B cell (primary cell): Measurements from ENCODE around the gene PNO1. TPM values are rescaled to one million over a fixed set of nuclear protein-coding genes. Genes with fewer than 3 reads are reported as not detected.

ENCODE experiments used
- ATAC-seq: fragments of 200-7000 bp; cut with Tn5 transposase; one replicate; pipeline ENCODE4 v1.10.0; 2021; ENCODE audit warnings: low read depth, mild to moderate bottlenecking, moderate number of reproducible peaks, moderate library complexity
- CTCF ChIA-PET: fragments of 350-600 bp; sonication (Branson Sonifier 250); formaldehyde crosslinking; loops from one replicate; lab custom pipeline; 2021; ENCODE audit warnings: antibody characterized with exemption, inconsistent platforms; lab: Charles Lee
- POLR2A ChIA-PET: fragments of 350-600 bp; sonication (Branson Sonifier 250); formaldehyde crosslinking; loops from one replicate; lab custom pipeline; 2021; ENCODE audit warnings: antibody characterized with exemption; lab: Charles Lee
- DNase-seq: peaks from one replicate; pipeline ENCODE4 v3.0.0; 2013
- H2AFZ ChIP-seq: 2 replicates; pipeline ENCODE4 v1.6.1; 2012; ENCODE audit warnings: mild to moderate bottlenecking, low read depth, low read length; ENCODE audit not compliant: insufficient read depth, poor library complexity, severe bottlenecking
- H3K27ac ChIP-seq, 2 donors: 1 replicate in 1 of 2; 2 replicates in 1 of 2; pipeline ENCODE4 v1.5.1; 2012 to 2013; ENCODE audit warnings: low read length in 2 of 2, mild to moderate bottlenecking in 2 of 2, moderate library complexity in 1 of 2
- H3K27me3 ChIP-seq, 4 experiments: fragments of 200-600 bp in 1 of 4; sonication (generic) in 1 of 4; replicated peaks in 1 of 4; 1 replicate in 2 of 4; 2 replicates in 2 of 4; pipeline versions ENCODE4 v1.6.1 to v1.7.0; 2013 to 2016; ENCODE audit warnings: low read length in 3 of 4, mild to moderate bottlenecking in 2 of 4, mixed read lengths in 1 of 4, moderate library complexity in 1 of 4; ENCODE audit not compliant: insufficient read depth in 4 of 4, control insufficient read depth in 3 of 4; ENCODE audit errors: control extremely low read depth in 1 of 4
- H3K36me3 ChIP-seq, 2 experiments: replicated peaks in 1 of 2; 1 replicate in 1 of 2; 2 replicates in 1 of 2; pipeline versions ENCODE4 v1.6.1 to v1.7.1; 2013; ENCODE audit warnings: low read length in 1 of 2; ENCODE audit not compliant: insufficient read depth in 2 of 2, control insufficient read depth in 1 of 2; ENCODE audit errors: control extremely low read depth in 1 of 2, extremely low read depth in 1 of 2
- H3K4me1 ChIP-seq, 2 donors: fragments of 200-600 bp in 1 of 2; sonication (generic) in 1 of 2; 1 replicate in 1 of 2; 2 replicates in 1 of 2; pipeline versions ENCODE4 v1.5.1 to v1.6.1; 2013 to 2017; ENCODE audit warnings: low read length in 2 of 2; ENCODE audit not compliant: control insufficient read depth in 2 of 2, insufficient read depth in 2 of 2
- H3K4me2 ChIP-seq: replicated peaks from 2 replicates; pipeline ENCODE3; 2012; ENCODE audit warnings: mild to moderate bottlenecking, low read depth, low read length; ENCODE audit not compliant: poor library complexity, severe bottlenecking
- H3K4me3 ChIP-seq, 5 experiments: fragments of 200-600 bp in 1 of 5; sonication (generic) in 1 of 5; 1 replicate in 3 of 5; 2 replicates in 2 of 5; pipeline versions ENCODE4 v1.5.1 to v1.7.0; 2011 to 2016; ENCODE audit warnings: low read length in 4 of 5, mild to moderate bottlenecking in 4 of 5, low read depth in 2 of 5, control low read depth in 1 of 5, moderate library complexity in 1 of 5; ENCODE audit not compliant: insufficient read depth in 1 of 5; ENCODE audit errors: control extremely low read depth in 1 of 5, extremely low read depth in 1 of 5
- H3K79me2 ChIP-seq: fragments of 200-600 bp; sonication (generic); one replicate; pipeline ENCODE4 v1.6.0; 2016; ENCODE audit warnings: low read length; ENCODE audit not compliant: control insufficient read depth, insufficient read depth
- H3K9ac ChIP-seq: fragments of 200-600 bp; sonication (generic); 2 replicates; pipeline ENCODE4 v1.6.1; 2017; ENCODE audit warnings: mild to moderate bottlenecking, low read length, moderate library complexity
- H3K9me3 ChIP-seq, 3 donors: one replicate each; pipeline versions ENCODE4 v1.6.1 to v1.7.1; 2013; ENCODE audit warnings: low read length in 2 of 3; ENCODE audit not compliant: control insufficient read depth in 2 of 3, insufficient read depth in 1 of 3; ENCODE audit errors: control extremely low read depth in 1 of 3
- H4K20me1 ChIP-seq: 2 replicates; pipeline ENCODE4 v1.6.0; 2012; ENCODE audit warnings: mild to moderate bottlenecking, low read length; ENCODE audit not compliant: insufficient read depth, control insufficient read depth, poor library complexity, severe bottlenecking
- H3K27ac Mint-ChIP-seq: one replicate; pipeline ENCODE4 v1.8.0; 2021; ENCODE audit warnings: mixed read lengths
- H3K27me3 Mint-ChIP-seq: one replicate; pipeline ENCODE4 v1.8.0; 2021; ENCODE audit warnings: mixed read lengths
- H3K4me1 Mint-ChIP-seq: one replicate; pipeline ENCODE4 v1.8.0; 2021; ENCODE audit warnings: mixed read lengths
- H3K4me3 Mint-ChIP-seq: one replicate; pipeline ENCODE4 v1.8.0; 2021; ENCODE audit warnings: mixed read lengths
- H3K9me3 Mint-ChIP-seq: one replicate; pipeline ENCODE4 v1.8.0; 2022; ENCODE audit warnings: mixed read lengths; ENCODE audit not compliant: insufficient read depth
- EZH2 ChIP-seq: IDR thresholded peaks from 2 replicates; pipeline ENCODE4 v1.6.1; 2012; ENCODE audit warnings: borderline replicate concordance, low read depth, mild to moderate bottlenecking, moderate library complexity, low read length; ENCODE audit not compliant: insufficient read depth, poor library complexity, severe bottlenecking
- WGBS: methylation state at CpG from one replicate; pipeline ENCODE4 v1.1.5; 2013; ENCODE audit warnings: missing lambda C conversion rate; ENCODE audit not compliant: insufficient coverage; 5-methylcytosine and 5-hydroxymethylcytosine counted together
- intact Hi-C: fragments of 100-400 bp; cut with micrococcal nuclease; formaldehyde crosslinking; loops from one replicate; pipeline ENCODE4 v1.10.0; 2022
- polyA plus RNA-seq: library from polyadenylated mRNA; depleted of rRNA; stranded (reverse); fragments of >200 nt; gene quantifications from 2 replicates; pipeline ENCODE4 v1.2.3, GENCODE V29; 2012
- total RNA-seq, 2 donors: library from RNA; stranded (reverse); fragments of 120-200 nt in 1 of 2; gene quantifications; 1 replicate in 1 of 2; 2 replicates in 1 of 2; pipeline versions ENCODE4 v1.2.3 to v1.2.4, GENCODE V29; 2013 to 2022
- TF ChIP-seq, protein P1 (sequence below): fragments of 200-600 bp; IDR thresholded peaks from one replicate; pipeline ENCODE4 v1.8.0; 2022; ENCODE audit warnings: antibody characterized with exemption, mild to moderate bottlenecking

PNO1 gene
- total and polyA plus RNA-seq, 2 donors (not counting 1 experiment from before 2014, with no cell fraction given), result 4.7 to 12.3 TPM

DNA sequence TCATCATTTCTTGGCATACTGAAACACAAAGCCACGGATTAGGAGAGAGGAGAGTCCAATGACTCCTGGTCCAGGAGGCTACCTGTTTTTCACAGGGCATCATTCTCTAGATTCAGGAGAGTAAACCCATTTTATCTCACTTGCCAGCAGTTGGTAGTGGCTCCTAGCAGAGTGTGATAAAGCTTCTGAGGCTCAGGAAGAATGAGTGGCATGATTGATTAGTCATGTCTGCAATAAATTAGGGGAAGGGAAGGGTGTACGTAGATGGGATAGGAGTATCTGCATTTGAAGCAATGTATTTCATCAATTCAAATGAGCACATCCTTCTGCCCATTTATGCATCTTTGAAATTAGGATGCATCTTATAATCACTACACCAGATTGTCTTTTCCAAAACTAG is 31.1 kb upstream of the PNO1 start:
- no peak for TF ChIP-seq EZH2
- TF ChIP-seq, protein P1, sequence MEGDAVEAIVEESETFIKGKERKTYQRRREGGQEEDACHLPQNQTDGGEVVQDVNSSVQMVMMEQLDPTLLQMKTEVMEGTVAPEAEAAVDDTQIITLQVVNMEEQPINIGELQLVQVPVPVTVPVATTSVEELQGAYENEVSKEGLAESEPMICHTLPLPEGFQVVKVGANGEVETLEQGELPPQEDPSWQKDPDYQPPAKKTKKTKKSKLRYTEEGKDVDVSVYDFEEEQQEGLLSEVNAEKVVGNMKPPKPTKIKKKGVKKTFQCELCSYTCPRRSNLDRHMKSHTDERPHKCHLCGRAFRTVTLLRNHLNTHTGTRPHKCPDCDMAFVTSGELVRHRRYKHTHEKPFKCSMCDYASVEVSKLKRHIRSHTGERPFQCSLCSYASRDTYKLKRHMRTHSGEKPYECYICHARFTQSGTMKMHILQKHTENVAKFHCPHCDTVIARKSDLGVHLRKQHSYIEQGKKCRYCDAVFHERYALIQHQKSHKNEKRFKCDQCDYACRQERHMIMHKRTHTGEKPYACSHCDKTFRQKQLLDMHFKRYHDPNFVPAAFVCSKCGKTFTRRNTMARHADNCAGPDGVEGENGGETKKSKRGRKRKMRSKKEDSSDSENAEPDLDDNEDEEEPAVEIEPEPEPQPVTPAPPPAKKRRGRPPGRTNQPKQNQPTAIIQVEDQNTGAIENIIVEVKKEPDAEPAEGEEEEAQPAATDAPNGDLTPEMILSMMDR, result no peak
- Histone ChIP-seq H3K4me1 (peaks cover 27 to 29% of the 10 kb centered on the region in 2 donors), H3K27me3 (no peaks in the 10 kb centered on the region), H3K79me2 (no peaks in the 10 kb centered on the region), H3K36me3 (no peaks in the 10 kb centered on the region), H3K27ac (no peak overlapping the region), H3K4me2 (no peak overlapping the region), H3K9ac (no peak overlapping the region), H4K20me1 (no peaks in the 10 kb centered on the region), H3K4me3 (no peak overlapping the region), H3K9me3 (no peaks in the 10 kb centered on the region), H2AFZ (no peak overlapping the region)
- H3K4me1 Mint-ChIP-seq, result peaks cover 29% of the 10 kb centered on the region
- ChIA-PET POLR2A (no interaction called here), CTCF (interaction anchor here (1.1 to 6.9 kb wide), 5 partner anchors 60 to 317 kb away, joined by 3 to 80 read pairs (median 3); no protein-coding TSS in a partner anchor)
- DNase-seq, result no peak
- WGBS, result 100% methylated on average over 1 of the region's 2 CpGs
- ATAC-seq, result no peak
- H3K27ac Mint-ChIP-seq, result peak overlapping the region; percentile 39
- H3K4me3 Mint-ChIP-seq, result no peak overlapping the region
- no peaks in the 10 kb centered on the region for H3K9me3 Mint-ChIP-seq
- intact Hi-C loops, result no loop called here
- H3K27me3 Mint-ChIP-seq, result no peaks in the 10 kb centered on the region

DNA sequence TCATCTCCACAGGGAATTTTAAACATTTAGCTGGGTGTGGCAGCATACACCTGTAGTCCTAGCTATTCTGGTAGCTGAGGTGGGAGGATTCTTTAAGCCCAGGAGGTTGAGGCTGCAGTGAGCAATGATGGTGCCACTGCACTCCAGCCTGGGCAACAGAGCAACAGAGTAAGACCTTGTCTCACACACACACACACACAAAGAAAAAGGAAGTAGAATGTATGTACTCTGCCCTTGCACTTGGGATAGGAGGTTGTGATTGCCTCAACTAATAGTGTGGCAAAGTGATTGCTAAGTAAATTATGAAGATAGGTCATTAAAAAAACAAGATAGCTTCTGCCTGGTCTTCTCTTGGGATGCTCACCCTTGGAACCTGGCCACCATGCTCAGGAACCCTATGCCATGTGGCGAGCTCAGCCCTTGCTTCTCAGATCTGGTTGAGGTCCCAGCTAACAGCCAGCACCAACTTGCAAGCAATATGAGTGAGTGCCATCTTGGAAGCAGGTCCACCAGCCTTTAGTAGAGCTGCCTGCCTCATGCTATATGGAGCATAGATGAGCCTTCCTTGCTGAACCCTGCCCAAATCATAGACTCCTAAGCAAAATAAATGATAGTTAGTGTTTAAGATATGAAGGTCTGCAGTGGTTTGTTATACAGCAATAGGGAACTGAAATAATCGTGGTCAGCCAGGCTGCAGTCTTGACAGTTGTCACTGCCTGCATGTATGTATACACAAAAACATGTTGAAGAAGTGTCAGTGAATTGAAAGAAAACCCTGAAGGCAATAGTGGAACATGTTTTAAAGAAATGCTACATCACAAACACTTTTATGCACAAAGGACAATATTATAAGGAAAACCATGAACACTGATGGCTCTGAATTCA is 30.1 kb upstream of the PNO1 start:
- peak; percentile 84 for ATAC-seq
- H3K36me3 ChIP-seq, result no peaks in the 10 kb centered on the region
- POLR2A ChIA-PET, result no interaction called here
- Mint-ChIP-seq H3K4me3 (peak overlapping the region; percentile 32), H3K27me3 (no peaks in the 10 kb centered on the region), H3K4me1 (peaks cover 20% of the 10 kb centered on the region), H3K9me3 (no peaks in the 10 kb centered on the region), H3K27ac (peak overlapping the region; percentile 76)
- peak overlapping the region; percentile 44 for H3K4me2 ChIP-seq
- H3K79me2 ChIP-seq, result no peaks in the 10 kb centered on the region
- no peaks in the 10 kb centered on the region for H3K27me3 ChIP-seq
- CTCF ChIA-PET, result interaction anchor here (0.6 to 1.9 kb wide), 5 partner anchors 59 to 300 kb away, joined by 3 to 6 read pairs (median 3); partner anchors contain the start of gene C1D
- DNase-seq, result peak; percentile 47
- peaks cover 16 to 18% of the 10 kb centered on the region in 2 donors for H3K4me1 ChIP-seq
- peak overlapping the region; percentile 16 for H3K9ac ChIP-seq
- no peaks in the 10 kb centered on the region for H3K9me3 ChIP-seq
- H2AFZ ChIP-seq, result no peak overlapping the region
- peak overlapping the region in 1 of 2 donors; percentile 54 for H3K27ac ChIP-seq
- no peak overlapping the region for H3K4me3 ChIP-seq
- intact Hi-C loops, result no loop called here
- 30% methylated on average over 2 of the region's 2 CpGs for WGBS
- no peaks in the 10 kb centered on the region for H4K20me1 ChIP-seq
- TF ChIP-seq EZH2, result no peak
